HG03565 (cell line): ENCODE measurements around the gene OR8S1.
"Not testable (repeated sequence)": the region's sequence is repeated elsewhere in the genome, so short reads cannot be mapped to it uniquely, and the experiment has no call there.

ENCODE experiments used
- ATAC-seq: cut with Tn5 transposase; IDR thresholded peaks from one replicate; pipeline ENCODE4 v1.9.1; 2021; ENCODE audit warnings: mild to moderate bottlenecking, moderate library complexity; ENCODE audit not compliant: unreplicated experiment

OR8S1 gene, protein sequence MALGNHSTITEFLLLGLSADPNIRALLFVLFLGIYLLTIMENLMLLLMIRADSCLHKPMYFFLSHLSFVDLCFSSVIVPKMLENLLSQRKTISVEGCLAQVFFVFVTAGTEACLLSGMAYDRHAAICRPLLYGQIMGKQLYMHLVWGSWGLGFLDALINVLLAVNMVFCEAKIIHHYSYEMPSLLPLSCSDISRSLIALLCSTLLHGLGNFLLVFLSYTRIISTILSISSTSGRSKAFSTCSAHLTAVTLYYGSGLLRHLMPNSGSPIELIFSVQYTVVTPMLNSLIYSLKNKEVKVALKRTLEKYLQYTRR

DNA sequence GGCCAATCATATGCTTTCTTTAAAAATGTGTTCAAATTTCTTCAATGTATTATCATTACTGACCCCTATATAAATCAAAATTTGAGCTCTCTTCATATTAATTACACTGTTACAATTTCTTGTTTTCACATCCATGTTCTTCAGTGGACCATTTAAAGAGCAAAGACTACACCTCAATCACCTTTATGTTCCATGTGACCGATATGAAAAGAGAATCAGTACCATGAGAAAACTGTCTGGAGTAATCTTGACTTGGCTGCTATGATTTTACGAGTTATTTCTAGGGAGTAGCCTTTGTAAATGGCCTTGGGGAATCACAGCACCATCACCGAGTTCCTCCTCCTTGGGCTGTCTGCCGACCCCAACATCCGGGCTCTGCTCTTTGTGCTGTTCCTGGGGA lies at the start of gene OR8S1:
OR8S1 (plus strand) TSS at position 301 of the 400 bp plus-strand sequence; CDS start at position 301, 0 bp downstream.
- ATAC-seq, result no peak

DNA sequence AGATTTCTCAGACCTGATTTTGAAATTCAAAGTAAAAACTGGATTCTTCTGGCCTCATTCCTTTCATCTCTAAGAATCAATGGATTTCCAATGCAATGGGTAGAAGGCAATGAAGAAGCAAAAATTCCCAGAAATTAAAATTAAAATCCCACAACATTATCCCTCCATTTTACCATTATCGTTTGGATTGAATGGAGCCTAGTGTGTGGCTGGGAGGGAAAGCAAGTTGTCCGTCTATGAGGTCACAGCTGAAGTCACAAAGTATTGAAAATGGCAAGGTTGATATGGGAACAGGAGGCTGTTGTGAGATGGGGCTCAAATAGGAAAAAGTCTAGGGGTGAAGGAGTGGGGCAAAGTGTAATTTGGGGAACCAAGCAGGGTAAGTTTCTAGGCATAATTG lies 43.2 kb upstream of the OR8S1 start, which contains the start of gene C12orf54:
C12orf54 (plus strand) TSS at position 301 of the 400 bp plus-strand sequence. CDS start 799 bp downstream, outside the sequence.
- ATAC-seq, result no peak

DNA sequence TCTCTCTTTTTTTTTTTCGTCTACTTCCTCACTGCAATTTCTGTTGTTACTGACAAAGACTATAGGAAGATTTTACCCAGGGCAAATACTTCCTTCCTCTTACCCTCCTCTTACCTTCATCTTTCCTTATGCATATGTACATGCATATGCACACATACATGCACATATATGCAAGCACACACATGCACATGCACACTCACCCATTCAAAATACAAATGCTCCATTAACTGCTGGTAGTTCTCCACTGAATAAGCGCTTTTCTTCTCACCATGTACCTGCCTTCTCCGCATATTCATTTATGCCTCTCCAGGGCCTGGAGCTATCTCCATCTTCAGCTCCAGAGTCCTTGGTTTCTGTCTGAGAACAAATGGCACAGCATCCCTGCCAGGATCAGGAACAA lies 42.5 kb upstream of the OR8S1 start:
- no peak for ATAC-seq

DNA sequence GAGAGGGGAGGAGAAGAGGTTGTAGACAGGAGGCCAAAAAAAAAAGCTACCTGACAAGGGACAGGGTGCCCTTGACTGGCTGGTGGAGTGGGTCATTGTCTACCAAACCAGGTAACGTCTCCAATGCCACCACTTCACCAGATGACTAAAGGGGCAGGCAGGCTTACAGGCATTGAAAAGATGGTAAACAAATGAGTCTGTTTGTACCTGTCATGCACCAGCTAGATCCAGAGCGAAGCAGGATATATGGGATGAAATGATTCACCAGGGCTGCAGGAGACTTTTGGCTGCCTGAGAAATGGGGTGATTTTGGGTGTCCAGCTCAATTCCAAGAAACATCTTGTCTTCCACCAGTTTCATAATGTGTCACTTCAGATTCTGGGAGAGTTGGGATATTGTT lies 39.2 kb upstream of the OR8S1 start:
- no peak for ATAC-seq

- no peak for ATAC-seq
Observed at GRCh38 chr12:48486679-48487078, 38.8 kb upstream of the OR8S1 start.

DNA sequence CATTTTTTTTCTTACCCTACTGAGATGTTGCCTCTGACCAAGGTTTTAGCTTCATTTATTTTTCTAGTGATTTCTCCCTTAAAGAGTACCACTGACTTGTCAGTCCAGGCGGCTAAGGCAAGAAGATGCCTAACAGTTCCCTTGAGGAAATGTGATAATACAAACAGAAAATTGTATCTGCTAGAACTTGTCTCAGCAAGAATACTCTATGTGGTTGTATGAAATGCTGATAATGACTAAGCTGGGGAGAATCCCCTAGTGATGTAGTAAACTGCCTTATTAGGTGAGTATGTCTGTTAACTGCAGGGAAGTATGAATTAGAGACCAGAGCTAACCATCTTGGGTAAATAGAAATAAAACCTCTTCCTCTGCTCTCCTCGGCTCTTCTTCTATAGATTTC lies 36.4 kb upstream of the OR8S1 start:
- ATAC-seq, result peak; percentile 95

GRCh38 chr12:48489456-48489855 lies 36.0 kb upstream of the OR8S1 start:
- not testable (repeated sequence) for ATAC-seq

DNA sequence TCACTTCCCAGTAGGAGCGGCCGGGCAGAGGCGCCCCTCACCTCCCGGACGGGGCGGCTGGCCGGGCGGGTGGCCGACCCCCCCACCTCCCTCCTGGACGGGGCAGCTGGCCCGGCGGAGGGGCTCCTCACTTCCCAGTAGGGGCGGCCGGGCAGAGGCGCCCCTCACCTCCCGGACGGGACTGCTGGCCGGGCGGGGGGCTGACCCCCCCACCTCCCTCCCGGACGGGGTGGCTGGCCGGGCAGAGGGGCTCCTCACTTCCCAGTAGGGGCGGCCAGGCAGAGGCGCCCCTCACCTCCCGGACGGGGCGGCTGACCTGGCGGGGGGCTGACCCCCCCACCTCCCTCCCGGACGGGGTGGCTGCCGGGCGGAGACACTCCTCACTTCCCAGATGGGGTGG lies 25.2 kb upstream of the OR8S1 start:
- ATAC-seq, result not testable (repeated sequence)

DNA sequence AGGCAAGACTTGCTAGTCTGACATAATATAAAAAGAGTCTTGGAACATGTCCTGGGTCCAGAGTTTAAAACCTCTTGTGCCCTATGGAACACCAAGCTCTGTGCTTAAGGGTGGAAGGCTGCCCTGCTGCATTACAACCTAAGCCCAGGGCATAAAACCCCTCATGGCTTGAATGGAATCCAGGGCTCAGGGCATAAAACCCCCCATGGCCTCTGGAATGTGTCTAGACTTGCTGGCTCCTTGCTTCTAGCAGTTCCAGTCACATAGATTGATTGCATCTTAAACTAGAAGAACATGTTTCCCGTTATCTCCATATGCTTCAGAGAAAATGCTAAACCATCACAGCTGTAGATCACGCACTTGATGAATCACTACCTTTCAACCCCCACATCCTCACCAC lies 18.6 kb upstream of the OR8S1 start:
- not testable (repeated sequence) for ATAC-seq

DNA sequence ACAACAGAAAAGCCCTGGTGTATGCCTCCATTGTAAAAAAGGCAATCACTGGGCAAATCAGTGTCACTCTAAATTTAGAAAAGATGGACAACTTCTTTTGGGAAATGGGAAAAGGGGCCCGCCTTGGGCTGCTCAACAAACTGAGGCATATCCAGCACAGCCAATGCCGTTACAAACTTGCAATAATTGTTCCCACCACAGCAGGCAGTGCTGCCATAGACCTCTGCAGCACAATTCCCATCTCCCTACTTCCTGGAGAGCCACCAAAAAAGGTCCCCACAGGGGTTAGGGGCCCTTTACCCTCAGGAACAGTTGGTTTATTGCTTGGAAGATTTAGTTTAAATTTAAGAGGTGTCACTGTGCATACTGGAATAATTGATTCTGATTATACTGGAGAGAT lies 16.4 kb upstream of the OR8S1 start:
- ATAC-seq, result no peak

DNA sequence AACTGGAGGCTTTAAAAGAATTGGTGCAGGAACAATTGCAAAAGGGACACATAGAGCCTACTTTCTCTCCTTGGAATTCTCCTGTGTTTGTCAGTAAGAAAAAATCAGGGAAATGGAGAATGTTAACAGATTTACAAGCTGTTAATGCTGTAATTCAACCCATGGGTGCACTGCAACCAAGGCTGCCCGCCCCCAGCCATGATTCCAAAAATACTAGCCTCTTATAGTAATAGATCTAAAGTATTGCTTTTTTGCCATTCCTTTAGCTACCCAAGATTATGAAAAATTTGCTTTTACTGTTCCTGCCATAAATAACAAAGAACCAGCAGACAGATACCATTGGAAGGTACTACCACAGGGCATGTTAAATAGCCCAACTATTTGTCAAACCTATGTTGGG lies 15.3 kb upstream of the OR8S1 start:
- no peak for ATAC-seq

DNA sequence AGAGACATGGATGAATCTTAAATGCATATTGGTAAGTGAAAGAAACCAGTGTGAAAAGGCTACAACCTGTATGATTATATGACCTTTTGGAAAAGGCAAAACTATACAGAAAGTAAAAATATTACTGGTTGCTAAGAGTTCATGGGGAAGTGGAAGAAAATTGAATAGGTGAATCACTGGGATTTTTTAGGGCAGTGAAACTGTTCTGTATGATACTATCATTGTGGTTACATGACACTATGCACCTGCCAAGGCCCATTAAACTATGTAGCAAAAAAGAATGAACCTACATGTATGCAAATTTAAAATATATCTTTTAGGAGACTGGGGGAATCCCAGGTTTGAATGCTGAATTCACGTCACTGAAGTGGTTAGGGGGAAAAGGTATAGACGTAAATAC lies 12.6 kb upstream of the OR8S1 start:
- ATAC-seq, result peak; percentile 81

GRCh38 chr12:48514728-48515127 lies 10.7 kb upstream of the OR8S1 start:
- ATAC-seq, result no peak

DNA sequence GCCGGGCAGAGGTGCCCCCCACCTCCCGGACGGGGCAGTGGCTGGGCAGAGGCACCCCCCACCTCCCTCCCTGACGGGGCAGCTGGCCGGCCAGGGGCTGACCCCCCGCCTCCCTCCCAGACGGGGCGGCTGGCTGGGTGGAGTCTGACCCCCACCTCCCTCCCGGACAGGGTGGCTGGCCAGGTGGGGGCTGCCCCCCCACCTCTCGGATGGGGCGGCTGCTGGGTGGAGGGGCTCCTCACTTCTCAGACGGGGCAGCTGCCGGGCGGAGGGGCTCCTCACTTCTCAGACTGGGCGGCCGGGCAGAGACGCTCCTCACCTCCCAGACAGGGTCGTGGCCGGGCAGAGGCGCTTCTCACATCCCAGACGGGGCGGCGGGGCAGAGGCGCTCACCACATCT lies 5.1 kb upstream of the OR8S1 start:
- not testable (repeated sequence) for ATAC-seq

GRCh38 chr12:48527891-48528670 lies 2.6 kb downstream of the OR8S1 start:
- no peak for ATAC-seq

DNA sequence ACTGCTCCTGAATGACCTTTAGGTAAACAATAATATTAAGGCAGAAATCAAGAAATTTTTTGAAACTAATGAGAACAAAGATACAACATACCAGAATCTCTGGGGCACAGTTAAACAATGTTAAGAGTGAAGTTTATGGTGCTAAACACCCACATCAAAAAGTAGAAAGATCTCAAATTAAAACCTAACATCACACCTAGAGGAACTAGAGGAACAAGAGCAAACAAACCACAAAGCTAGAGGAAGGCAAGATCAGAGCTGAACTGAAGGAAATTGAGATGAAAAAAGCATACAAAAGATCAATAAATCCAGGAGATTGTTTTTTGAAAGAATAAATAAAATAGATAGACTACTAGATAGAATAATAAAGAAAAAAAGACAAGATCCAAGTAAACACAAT lies 7.2 kb downstream of the OR8S1 start:
- ATAC-seq, result no peak

DNA sequence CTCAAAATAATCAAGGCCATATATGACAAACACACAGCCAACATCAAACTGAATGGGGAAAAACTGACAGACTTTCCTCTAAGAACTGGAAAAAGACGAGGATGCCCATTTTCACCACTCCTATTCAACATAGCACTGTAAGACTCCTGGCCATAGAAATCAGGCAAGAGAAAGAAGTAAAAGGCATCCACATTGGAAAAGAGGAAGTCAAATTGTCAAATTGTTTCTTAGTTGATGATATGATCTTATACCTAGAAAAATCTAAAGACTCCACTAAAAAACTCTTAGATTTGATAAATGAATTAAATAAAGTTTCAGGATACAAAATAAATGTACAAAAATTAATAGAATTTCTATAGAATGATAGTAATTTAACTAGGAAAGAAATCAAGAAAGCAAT lies 11.2 kb downstream of the OR8S1 start:
- ATAC-seq, result no peak

- no peak for ATAC-seq
Observed at GRCh38 chr12:48542300-48542928, 17.0 kb downstream of the OR8S1 start.

DNA sequence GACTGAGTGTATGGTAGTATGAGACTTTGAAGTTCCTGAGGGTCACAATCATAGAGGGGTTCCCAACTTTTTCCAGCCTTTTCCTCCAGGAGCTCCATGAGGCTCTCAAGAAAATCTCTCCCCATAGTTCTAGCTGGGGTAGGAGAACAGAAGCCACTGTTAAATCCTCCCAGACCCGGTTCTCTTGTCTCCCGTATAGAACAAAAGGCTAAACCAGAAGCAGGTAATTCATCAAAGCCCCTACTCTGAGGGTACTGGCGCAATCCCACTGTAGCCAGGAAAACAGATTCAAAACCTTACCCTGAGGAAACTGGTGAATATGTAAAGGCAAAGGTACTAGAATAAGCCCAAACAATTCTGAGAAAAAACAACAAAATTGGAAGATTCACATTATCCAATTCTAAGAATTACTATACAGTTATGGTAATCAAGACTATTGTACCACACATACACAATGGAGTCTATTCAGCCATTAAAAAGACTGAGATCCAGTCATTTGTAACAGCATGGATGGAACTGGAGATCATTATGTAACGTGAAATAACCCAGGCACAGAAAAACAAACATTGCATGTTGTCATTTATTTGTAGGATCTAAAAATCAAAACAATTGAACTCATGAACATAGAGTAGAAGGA lies 20.5 kb downstream of the OR8S1 start:
- no peak for ATAC-seq

- not testable (repeated sequence) for ATAC-seq
Observed at GRCh38 chr12:48547012-48547411, 21.6 kb downstream of the OR8S1 start.

DNA sequence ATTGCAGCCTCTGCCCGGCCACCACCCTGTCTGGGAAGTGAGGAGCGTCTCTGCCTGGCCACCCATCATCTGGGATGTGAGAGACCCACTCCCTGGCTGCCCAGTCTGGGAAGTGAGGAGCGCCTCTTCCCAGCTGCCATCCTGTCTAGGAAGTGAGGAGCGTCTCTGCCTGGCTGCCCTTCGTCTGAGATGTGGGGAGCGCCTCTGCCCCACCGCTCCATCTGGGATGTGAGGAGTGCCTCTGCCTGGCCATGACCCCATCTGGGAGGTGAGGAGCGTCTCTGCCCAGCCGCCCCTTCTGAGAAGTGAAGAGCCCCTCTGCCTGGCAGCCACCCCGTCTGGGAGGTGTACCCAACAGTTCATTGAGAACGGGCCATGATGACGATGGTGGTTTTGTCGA lies 26.2 kb downstream of the OR8S1 start:
- not testable (repeated sequence) for ATAC-seq
